ENCODE measurements around the gene GOPC.

- TF ChIP-seq CTCF (conservative IDR thresholded peaks at IDR 0.05; ENCODE audit: low read depth, low read length) = no peak
- no peak for TF ChIP-seq EZH2 (IDR thresholded peaks at IDR 0.05; ENCODE audit: borderline replicate concordance, low read depth, low read length, poor library complexity, severe bottlenecking)
Observed at GRCh38 chr6:117595099-117595923, 7.0 kb downstream of the GOPC start.

Measured in A673 (cell line).